IgD-negative memory B cell (primary cell): ENCODE measurements around the gene FUZ. TPM values are rescaled to one million over a fixed set of nuclear protein-coding genes. Genes with fewer than 3 reads are reported as not detected.

Source experiments
- H3K27ac Mint-ChIP-seq, 3 donors: one replicate each; pipeline ENCODE4 v1.8.0; 2020 to 2022; ENCODE audit warnings: mild to moderate bottlenecking in 3 of 3, mixed read lengths in 3 of 3, moderate library complexity in 1 of 3
- H3K27me3 Mint-ChIP-seq: one replicate; pipeline ENCODE4 v1.8.0; 2021; ENCODE audit warnings: mixed read lengths
- H3K36me3 Mint-ChIP-seq: one replicate; pipeline ENCODE4 v1.8.0; 2020; ENCODE audit warnings: mild to moderate bottlenecking, mixed read lengths
- H3K4me1 Mint-ChIP-seq, 3 donors: one replicate each; pipeline ENCODE4 v1.8.0; 2020 to 2022; ENCODE audit warnings: mixed read lengths in 3 of 3, mild to moderate bottlenecking in 1 of 3
- H3K4me3 Mint-ChIP-seq, 4 donors: one replicate each; pipeline ENCODE4 v1.8.0; 2020 to 2022; ENCODE audit warnings: mild to moderate bottlenecking in 4 of 4, mixed read lengths in 4 of 4, moderate library complexity in 3 of 4
- H3K9me3 Mint-ChIP-seq, 3 donors: one replicate each; pipeline ENCODE4 v1.8.0; 2020 to 2021; ENCODE audit warnings: mixed read lengths in 3 of 3, mild to moderate bottlenecking in 1 of 3
- polyA plus RNA-seq: library from polyadenylated mRNA; unstranded; fragments of 300-500 nt; fragmentation: Illumina TruSeq; gene quantifications from one replicate; pipeline ENCODE4 v1.2.3, GENCODE V29; 2021

The FUZ gene
- polyA plus RNA-seq, 1 donor from 2014 or later, result 6.6 TPM

DNA sequence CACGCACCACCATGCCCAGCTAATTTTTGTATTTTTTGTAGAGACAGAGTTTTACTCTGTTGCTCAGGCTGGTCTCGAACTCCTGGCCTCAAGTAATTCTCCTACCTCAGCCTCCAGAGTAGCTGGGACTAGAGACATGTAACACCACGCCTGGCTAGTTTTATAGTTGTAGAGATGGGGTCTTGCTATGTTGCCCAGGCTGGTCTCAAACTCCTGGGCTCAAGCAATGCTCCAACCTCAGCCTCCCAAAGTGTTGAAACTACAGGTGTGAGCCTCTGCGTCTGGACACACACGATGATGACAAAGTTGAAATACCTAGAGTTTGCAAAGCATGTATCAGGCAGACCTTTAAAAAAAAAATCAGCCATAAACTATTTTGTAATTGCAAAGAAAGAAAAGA is 33.3 kb upstream of the FUZ start:
- peaks cover 18 to 41% (median 28%) of the 10 kb centered on the region in 3 donors for H3K4me1 Mint-ChIP-seq
- H3K9me3 Mint-ChIP-seq, result peaks cover 0 to 3% (median 0%) of the 10 kb centered on the region in 3 donors
- H3K27ac Mint-ChIP-seq, result peak overlapping the region in 1 of 3 donors; percentile 58
- H3K4me3 Mint-ChIP-seq, result peak overlapping the region in 1 of 4 donors; percentile 27
- H3K36me3 Mint-ChIP-seq, result no peaks in the 10 kb centered on the region
- H3K27me3 Mint-ChIP-seq, result no peaks in the 10 kb centered on the region

- H3K36me3 Mint-ChIP-seq, result peaks cover 1% of the 10 kb centered on the region
- peaks cover 20 to 41% (median 28%) of the 10 kb centered on the region in 3 donors for H3K4me1 Mint-ChIP-seq
- H3K4me3 Mint-ChIP-seq, result peak overlapping the region in 3 of 4 donors; percentile 12 to 91 (median 20)
- H3K9me3 Mint-ChIP-seq, result peaks cover 0 to 3% (median 0%) of the 10 kb centered on the region in 3 donors
- peak overlapping the region in 1 of 3 donors; percentile 59 for H3K27ac Mint-ChIP-seq
- H3K27me3 Mint-ChIP-seq, result no peaks in the 10 kb centered on the region
Observed at GRCh38 chr19:49845414-49845813, 32.3 kb upstream of the FUZ start.

GRCh38 chr19:49844138-49845095 is 31.3 kb upstream of the FUZ start:
- H3K27ac Mint-ChIP-seq, result peak overlapping the region; percentile 27 to 94 (median 59)

DNA sequence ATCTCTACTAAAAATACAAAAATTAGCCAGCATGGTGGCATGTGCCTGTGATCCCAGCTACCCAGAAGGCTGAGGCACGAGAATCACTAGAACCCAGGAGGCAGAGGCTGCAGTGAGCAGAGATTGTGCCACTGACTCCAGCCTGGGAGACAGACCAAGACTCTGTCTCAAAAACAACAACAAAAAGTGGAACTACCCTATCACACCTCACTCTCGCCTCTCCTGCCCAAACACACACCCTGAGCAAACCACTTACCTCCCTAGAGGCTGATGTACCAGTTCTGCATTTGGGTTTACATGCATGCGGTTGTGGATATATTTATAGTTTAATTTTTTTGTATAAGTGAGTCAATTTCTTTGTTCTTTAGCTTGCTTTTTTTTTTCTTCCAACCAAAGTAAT is 30.2 kb upstream of the FUZ start:
- Mint-ChIP-seq H3K27ac (peak overlapping the region; percentile 59 to 94 (median 93)), H3K4me3 (peak overlapping the region; percentile 20 to 93 (median 84)), H3K9me3 (no peaks in the 10 kb centered on the region), H3K27me3 (no peaks in the 10 kb centered on the region), H3K36me3 (peaks cover 12% of the 10 kb centered on the region), H3K4me1 (peaks cover 19 to 27% (median 22%) of the 10 kb centered on the region in 3 donors)

More at GRCh38 chr19:49844138-49845095, 31.3 kb upstream of the FUZ start:
- peaks cover 6% of the 10 kb centered on the region for H3K36me3 Mint-ChIP-seq
- no peaks in the 10 kb centered on the region for H3K27me3 Mint-ChIP-seq
- H3K4me3 Mint-ChIP-seq, result peak overlapping the region; percentile 20 to 91 (median 79)
- peaks cover 22 to 35% (median 22%) of the 10 kb centered on the region in 3 donors for H3K4me1 Mint-ChIP-seq
- peaks cover 0 to 3% (median 0%) of the 10 kb centered on the region in 3 donors for H3K9me3 Mint-ChIP-seq

- Mint-ChIP-seq H3K27ac (no peak overlapping the region), H3K4me3 (peak overlapping the region in 1 of 4 donors; percentile 60), H3K36me3 (peaks cover 13% of the 10 kb centered on the region), H3K9me3 (no peaks in the 10 kb centered on the region), H3K27me3 (no peaks in the 10 kb centered on the region), H3K4me1 (peaks cover 16 to 23% (median 22%) of the 10 kb centered on the region in 3 donors)
Observed at GRCh38 chr19:49840736-49841249, 27.7 kb upstream of the FUZ start.

DNA sequence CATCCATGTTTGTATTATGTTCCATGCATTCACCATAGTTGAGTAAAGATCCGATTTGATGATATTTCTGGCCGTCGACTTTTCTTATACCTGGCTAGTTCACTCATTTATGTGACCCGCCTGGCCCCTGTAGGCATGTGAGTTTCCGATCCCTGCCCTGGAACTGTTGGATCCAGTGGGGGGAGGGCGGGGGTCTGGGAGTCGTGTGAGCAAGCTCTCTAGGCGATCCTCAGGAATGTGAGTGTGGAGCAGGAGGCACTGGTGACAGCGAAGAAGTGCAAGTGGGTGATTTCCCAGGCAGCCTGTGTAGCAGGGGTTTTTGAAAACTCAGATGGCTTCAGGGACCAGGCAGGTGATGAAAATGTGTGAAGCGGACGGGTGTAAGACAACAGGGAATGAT is 27.2 kb upstream of the FUZ start:
- Mint-ChIP-seq H3K36me3 (peaks cover 13% of the 10 kb centered on the region), H3K27me3 (no peaks in the 10 kb centered on the region), H3K4me1 (peaks cover 16 to 21% (median 19%) of the 10 kb centered on the region in 3 donors), H3K27ac (no peak overlapping the region), H3K9me3 (no peaks in the 10 kb centered on the region), H3K4me3 (peak overlapping the region in 1 of 4 donors; percentile 60)

DNA sequence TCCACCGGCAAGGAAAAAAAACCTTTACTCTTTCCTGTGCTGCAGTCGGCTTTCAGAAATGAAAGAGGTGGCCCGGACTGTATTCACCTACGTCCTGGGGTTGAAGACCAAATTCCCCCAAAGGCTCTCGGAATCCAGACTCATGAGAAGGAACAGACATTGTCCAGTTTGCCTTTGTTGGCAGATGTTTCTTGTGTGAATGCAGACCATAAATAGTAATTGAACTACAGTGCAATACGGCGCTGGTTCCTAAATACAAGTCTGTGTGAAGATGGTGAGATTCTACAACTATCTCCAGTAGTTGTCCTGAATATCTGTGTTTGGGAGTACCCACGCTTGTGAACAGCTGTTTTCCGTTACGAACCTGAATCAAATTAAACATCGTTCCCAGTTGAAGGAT is 26.6 kb upstream of the FUZ start:
- Mint-ChIP-seq H3K27me3 (no peaks in the 10 kb centered on the region), H3K4me3 (no peak overlapping the region), H3K4me1 (peaks cover 12 to 17% (median 13%) of the 10 kb centered on the region in 3 donors), H3K9me3 (no peaks in the 10 kb centered on the region), H3K36me3 (peaks cover 13% of the 10 kb centered on the region), H3K27ac (peak overlapping the region in 1 of 3 donors; percentile 81)

- Mint-ChIP-seq H3K9me3 (no peaks in the 10 kb centered on the region), H3K36me3 (peaks cover 13% of the 10 kb centered on the region), H3K4me3 (no peak overlapping the region), H3K4me1 (peaks cover 7 to 12% (median 11%) of the 10 kb centered on the region in 3 donors), H3K27ac (peak overlapping the region in 1 of 3 donors; percentile 20), H3K27me3 (no peaks in the 10 kb centered on the region)
Observed at GRCh38 chr19:49838885-49839588, 25.9 kb upstream of the FUZ start.

DNA sequence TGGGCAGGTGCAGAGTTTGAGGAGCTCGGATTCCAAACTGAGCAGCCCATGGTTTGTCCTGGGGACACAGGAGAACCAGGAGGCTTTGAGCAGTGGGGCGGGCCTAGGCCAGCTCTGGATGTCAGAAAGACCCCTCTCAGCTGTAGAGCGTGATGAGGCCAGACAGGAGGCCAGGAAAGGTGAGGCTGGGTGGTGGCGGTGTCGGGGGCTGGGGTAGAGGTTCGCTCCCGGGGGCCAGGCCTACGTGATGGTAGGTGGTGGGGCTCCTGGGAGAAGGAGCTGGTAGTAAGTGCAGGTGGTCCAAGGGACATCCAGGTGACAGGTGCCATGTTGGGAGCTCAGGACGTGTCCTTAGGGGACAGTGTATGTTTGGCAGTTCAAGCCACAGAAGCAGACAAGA is 24.3 kb upstream of the FUZ start:
- peaks cover 0 to 5% (median 4%) of the 10 kb centered on the region in 3 donors for H3K4me1 Mint-ChIP-seq

GRCh38 chr19:49837009-49837310 is 23.9 kb upstream of the FUZ start:
- Mint-ChIP-seq H3K4me3 (peak overlapping the region in 1 of 4 donors; percentile 54), H3K36me3 (peaks cover 15% of the 10 kb centered on the region), H3K9me3 (no peaks in the 10 kb centered on the region), H3K27me3 (no peaks in the 10 kb centered on the region), H3K4me1 (peaks cover 0 to 4% (median 2%) of the 10 kb centered on the region in 3 donors), H3K27ac (peak overlapping the region in 1 of 3 donors; percentile 56)

More for the DNA sequence above, 24.3 kb upstream of the FUZ start:
- Mint-ChIP-seq H3K27ac (peak overlapping the region in 1 of 3 donors; percentile 56), H3K9me3 (no peaks in the 10 kb centered on the region), H3K27me3 (no peaks in the 10 kb centered on the region), H3K36me3 (peaks cover 15% of the 10 kb centered on the region), H3K4me3 (no peak overlapping the region)

DNA sequence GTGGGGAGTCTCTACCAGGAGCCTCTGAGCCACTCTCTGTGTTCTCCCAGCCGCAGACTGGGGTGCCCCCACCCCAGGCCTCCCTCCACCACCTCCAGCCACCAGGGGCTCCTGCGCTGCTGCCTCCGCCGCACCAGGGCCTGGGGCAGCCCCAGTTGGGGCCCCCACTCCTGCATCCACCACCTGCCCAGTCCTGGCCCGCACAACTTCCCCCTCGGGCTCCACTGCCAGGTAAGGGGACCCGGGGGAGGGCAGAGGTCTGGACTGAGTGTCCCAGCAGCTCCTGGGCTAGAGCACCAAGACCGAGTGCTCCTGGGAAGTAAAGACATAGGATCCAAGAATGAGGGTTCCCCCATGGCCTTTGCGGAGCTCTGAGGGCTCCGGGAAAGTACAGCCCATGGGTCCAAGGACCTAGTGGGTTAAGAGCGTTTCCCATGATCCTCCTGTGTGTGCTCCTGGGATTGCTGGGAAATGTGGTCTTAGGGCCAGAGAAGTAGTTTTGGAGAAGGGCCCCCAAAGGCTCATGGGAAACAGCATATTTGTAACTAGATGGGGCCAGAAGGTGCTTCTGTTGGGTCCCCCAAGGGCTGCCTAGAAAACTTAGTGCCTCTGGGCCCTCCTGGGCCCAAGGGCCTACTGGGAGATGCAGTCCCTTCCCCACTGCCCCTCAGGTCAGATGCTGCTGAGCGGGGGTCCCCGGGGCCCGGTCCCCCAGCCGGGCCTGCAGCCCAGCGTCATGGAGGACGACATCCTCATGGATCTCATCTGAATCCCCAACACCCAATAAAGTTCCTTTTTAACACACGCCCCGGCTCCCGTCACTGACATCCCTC is 23.3 kb upstream of the FUZ start:
- Mint-ChIP-seq H3K9me3 (no peaks in the 10 kb centered on the region), H3K4me3 (no peak overlapping the region), H3K36me3 (peaks cover 15% of the 10 kb centered on the region), H3K4me1 (peaks cover 0 to 4% (median 0%) of the 10 kb centered on the region in 3 donors), H3K27me3 (no peaks in the 10 kb centered on the region), H3K27ac (peak overlapping the region in 1 of 3 donors; percentile 62)

- Mint-ChIP-seq H3K27me3 (no peaks in the 10 kb centered on the region), H3K36me3 (peaks cover 13% of the 10 kb centered on the region), H3K4me1 (peaks cover 0 to 2% (median 0%) of the 10 kb centered on the region in 3 donors)
Observed at GRCh38 chr19:49835562-49835961, 22.5 kb upstream of the FUZ start.

GRCh38 chr19:49833599-49833998 is 20.5 kb upstream of the FUZ start:
- H3K9me3 Mint-ChIP-seq, result no peaks in the 10 kb centered on the region
- no peaks in the 10 kb centered on the region for H3K27me3 Mint-ChIP-seq
- H3K36me3 Mint-ChIP-seq, result peaks cover 6% of the 10 kb centered on the region
- H3K4me1 Mint-ChIP-seq, result no peaks in the 10 kb centered on the region
- H3K4me3 Mint-ChIP-seq, result no peak overlapping the region
- H3K27ac Mint-ChIP-seq, result no peak overlapping the region

More at GRCh38 chr19:49835562-49835961, 22.5 kb upstream of the FUZ start:
- Mint-ChIP-seq H3K4me3 (no peak overlapping the region), H3K9me3 (no peaks in the 10 kb centered on the region), H3K27ac (peak overlapping the region in 1 of 3 donors; percentile 62)

DNA sequence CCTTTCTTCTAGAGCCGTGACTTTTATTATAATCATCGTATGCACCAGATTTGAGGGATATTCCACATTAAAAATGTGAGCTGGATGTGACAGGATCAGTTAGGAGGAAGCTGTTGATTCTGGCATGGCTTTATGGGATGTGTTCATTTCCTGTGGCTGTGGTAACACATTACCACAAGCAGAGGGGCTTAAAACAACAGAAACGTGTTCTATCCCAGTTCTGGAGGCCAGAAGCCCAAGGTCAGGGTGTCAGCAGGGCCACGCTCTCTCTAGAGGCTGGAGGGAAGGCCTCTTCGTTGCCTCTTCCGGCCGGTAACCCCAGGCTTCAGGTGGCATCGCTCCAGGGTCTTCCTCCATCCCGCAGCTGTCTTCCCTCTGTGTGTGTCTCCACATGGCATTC is 19.5 kb upstream of the FUZ start:
- Mint-ChIP-seq H3K27me3 (no peaks in the 10 kb centered on the region), H3K36me3 (peaks cover 1% of the 10 kb centered on the region), H3K4me3 (peak overlapping the region in 2 of 4 donors; percentile 73 to 76), H3K27ac (no peak overlapping the region), H3K9me3 (no peaks in the 10 kb centered on the region), H3K4me1 (no peaks in the 10 kb centered on the region)
